Measurements from ENCODE around the gene VPS16.

GRCh38 chr20:2834401-2835110, 6.0 kb upstream of the VPS16 start:
- TF ChIP-seq REST (IDR thresholded peaks at IDR 0.05; ENCODE audit: borderline replicate concordance) (no peak), EP300 (conservative IDR thresholded peaks at IDR 0.05; ENCODE audit: poor library complexity, severe bottlenecking) (no peak), POLR2AphosphoS5 (IDR thresholded peaks at IDR 0.05) (no peak)

Data from neural cell (in vitro differentiated cells).